Measurements from ENCODE around the gene NPTXR. TPM values are rescaled to one million over a fixed set of nuclear protein-coding genes. Genes with fewer than 3 reads are reported as not detected.
A peak's percentile ranks its signal among the peaks of the same experiment; 100 is the strongest.

The NPTXR gene
- polyA plus RNA-seq, 4 donors: 0.22 to 5.3 (median 2.2) TPM

DNA sequence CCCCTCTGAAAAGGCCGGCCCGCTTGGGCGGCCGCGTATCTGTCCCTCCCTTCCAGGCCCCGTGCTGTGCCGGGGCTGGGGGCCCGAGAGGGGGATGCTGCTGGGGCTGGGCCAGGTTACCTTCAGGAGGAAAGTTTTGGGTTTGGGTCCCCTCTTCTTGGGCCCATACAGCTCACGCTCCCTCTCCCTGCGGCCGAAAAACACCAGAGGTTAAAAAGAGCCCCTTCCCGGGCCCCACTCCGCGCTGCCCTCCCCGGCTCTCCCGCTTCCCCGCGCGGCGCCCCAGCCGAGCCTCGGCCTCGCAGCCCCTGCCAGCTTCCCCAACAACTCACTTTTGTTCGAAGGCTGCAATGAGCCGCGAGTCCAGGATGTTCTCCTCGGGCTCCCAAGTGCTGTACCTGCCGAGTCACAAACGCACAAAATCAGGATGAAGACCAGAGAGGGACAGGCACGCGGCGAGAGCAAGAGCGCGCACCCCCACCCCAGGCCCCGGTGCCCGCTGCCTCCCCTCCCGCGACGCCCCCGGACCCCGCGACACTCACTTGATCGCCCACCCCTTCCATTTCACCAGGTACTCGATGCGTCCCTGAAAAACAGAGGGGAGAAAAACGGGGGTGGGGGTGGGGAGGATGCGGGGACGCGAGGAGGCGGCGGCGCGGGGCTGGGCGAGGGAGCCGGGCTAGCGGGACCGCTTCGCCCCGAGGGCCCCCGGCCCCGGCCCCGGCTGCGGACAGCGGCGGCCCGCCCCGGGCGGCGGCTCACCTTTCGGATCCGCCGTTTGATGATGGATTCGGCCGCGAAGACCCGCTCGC lies 27.7 kb upstream of the NPTXR start:
- Histone ChIP-seq H3K27me3 (ENCODE audit: control insufficient read depth in 3 of 3, insufficient read depth in 3 of 3, low read length in 3 of 3) (peaks cover 0 to 3% (median 2%) of the 10 kb centered on the region in 3 donors), H3K36me3 (ENCODE audit: control insufficient read depth in 3 of 3, insufficient read depth in 2 of 3, low read depth in 1 of 3, low read length in 3 of 3) (peaks cover 0 to 37% (median 4%) of the 10 kb centered on the region in 3 donors), H3K4me1 (ENCODE audit: control insufficient read depth in 3 of 3, insufficient read depth in 2 of 3, low read depth in 1 of 3, low read length in 2 of 3) (peaks cover 0 to 26% (median 0%) of the 10 kb centered on the region in 3 donors), H3K9me3 (ENCODE audit: control insufficient read depth in 2 of 2, insufficient read depth in 1 of 2, low read depth in 1 of 2, low read length in 1 of 2) (no peaks in the 10 kb centered on the region), H3K27ac (ENCODE audit: low read depth in 1 of 3, low read length in 2 of 3) (peak overlapping the region; percentile 38 to 73 (median 68)), H3K4me3 (ENCODE audit: low read depth in 1 of 3, low read length in 3 of 3) (peak overlapping the region; percentile 62 to 64 (median 63))
- DNase-seq (peak in 1 of 2 donors; percentile 56), FAIRE-seq (no peak)
- WGBS, 3 donors: 1 to 2% (median 1%) methylated on average over 52 to 77 of the region's 77 CpGs

DNA sequence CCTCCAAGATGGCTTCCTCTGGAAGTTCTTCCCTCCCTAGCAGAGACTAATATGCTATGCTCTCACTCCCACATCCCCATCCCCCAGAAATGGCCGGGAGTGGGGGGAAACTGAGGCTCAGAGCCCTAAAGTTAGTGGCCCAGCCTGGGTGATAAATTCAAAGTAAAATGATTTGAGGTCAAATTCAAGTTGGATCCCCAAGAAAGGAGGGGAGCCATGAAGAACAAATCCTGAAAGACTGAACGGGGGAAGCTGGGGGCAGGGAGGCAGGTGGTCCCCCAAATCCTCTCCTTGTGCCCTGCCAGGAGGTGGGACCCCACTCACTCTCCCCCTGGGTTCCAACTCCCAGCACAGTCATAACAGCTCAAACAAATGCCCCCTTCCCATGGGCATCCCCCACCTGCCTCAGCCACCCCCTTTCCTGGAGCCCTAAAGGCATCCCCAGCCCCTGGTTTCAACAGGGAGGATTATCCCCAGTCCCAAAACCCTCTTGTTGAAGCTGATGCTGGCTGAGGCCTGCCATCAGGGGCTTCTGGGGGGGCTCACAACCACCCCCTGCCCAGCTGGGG lies 27.0 kb upstream of the NPTXR start:
- H3K27ac ChIP-seq (ENCODE audit: low read depth in 1 of 3, low read length in 2 of 3): peak overlapping the region in 2 of 3 donors; percentile 63 to 73
- FAIRE-seq (no peak), DNase-seq (peak in 1 of 2 donors; percentile 28)
- no peaks in the 10 kb centered on the region for H3K9me3 ChIP-seq (ENCODE audit: control insufficient read depth in 2 of 2, insufficient read depth in 1 of 2, low read depth in 1 of 2, low read length in 1 of 2)
- peaks cover 0 to 3% (median 2%) of the 10 kb centered on the region in 3 donors for H3K27me3 ChIP-seq (ENCODE audit: control insufficient read depth in 3 of 3, insufficient read depth in 3 of 3, low read length in 3 of 3)
- peaks cover 0 to 26% (median 0%) of the 10 kb centered on the region in 3 donors for H3K4me1 ChIP-seq (ENCODE audit: control insufficient read depth in 3 of 3, insufficient read depth in 2 of 3, low read depth in 1 of 3, low read length in 2 of 3)
- peak overlapping the region; percentile 62 to 64 (median 63) for H3K4me3 ChIP-seq (ENCODE audit: low read depth in 1 of 3, low read length in 3 of 3)
- H3K36me3 ChIP-seq (ENCODE audit: control insufficient read depth in 3 of 3, insufficient read depth in 2 of 3, low read depth in 1 of 3, low read length in 3 of 3): peaks cover 0 to 44% (median 7%) of the 10 kb centered on the region in 3 donors
- WGBS, 3 donors: 9 to 21% (median 21%) methylated on average over 2 of the region's 2 CpGs

DNA sequence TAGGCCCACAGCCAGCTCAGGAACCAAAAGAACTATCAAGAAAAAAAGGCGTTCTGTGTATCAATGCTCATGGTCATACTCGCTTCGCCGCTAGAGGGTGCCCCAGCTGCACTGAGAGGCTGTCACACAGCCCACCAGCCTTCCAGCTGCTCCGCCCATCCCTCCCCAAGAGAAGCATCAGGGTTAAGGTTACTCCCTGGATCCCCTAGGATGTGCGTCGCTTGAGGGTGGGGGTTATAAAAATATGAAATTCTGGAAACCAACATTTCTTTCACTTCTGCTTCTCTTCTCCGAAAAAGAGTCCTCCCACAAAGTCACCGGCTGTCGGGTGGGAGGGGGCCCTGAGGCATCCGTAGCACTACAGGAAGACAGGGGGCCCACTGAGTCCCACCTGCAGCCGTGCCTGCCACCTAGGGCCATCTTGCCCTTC lies 26.5 kb upstream of the NPTXR start:
- peak overlapping the region in 2 of 3 donors; percentile 29 to 63 for H3K27ac ChIP-seq (ENCODE audit: low read depth in 1 of 3, low read length in 2 of 3)
- H3K27me3 ChIP-seq (ENCODE audit: control insufficient read depth in 3 of 3, insufficient read depth in 3 of 3, low read length in 3 of 3): peaks cover 0 to 3% (median 2%) of the 10 kb centered on the region in 3 donors
- peaks cover 0 to 49% (median 7%) of the 10 kb centered on the region in 3 donors for H3K36me3 ChIP-seq (ENCODE audit: control insufficient read depth in 3 of 3, insufficient read depth in 2 of 3, low read depth in 1 of 3, low read length in 3 of 3)
- DNase-seq: peak; percentile 64 to 89
- H3K9me3 ChIP-seq (ENCODE audit: control insufficient read depth in 2 of 2, insufficient read depth in 1 of 2, low read depth in 1 of 2, low read length in 1 of 2): no peaks in the 10 kb centered on the region
- H3K4me1 ChIP-seq (ENCODE audit: control insufficient read depth in 3 of 3, insufficient read depth in 2 of 3, low read depth in 1 of 3, low read length in 2 of 3): peaks cover 0 to 26% (median 0%) of the 10 kb centered on the region in 3 donors
- 2 to 7% (median 3%) methylated on average over 12 of the region's 12 CpGs for WGBS, 3 donors
- peak overlapping the region in 1 of 3 donors; percentile 62 for H3K4me3 ChIP-seq (ENCODE audit: low read depth in 1 of 3, low read length in 3 of 3)
- no peak for FAIRE-seq

DNA sequence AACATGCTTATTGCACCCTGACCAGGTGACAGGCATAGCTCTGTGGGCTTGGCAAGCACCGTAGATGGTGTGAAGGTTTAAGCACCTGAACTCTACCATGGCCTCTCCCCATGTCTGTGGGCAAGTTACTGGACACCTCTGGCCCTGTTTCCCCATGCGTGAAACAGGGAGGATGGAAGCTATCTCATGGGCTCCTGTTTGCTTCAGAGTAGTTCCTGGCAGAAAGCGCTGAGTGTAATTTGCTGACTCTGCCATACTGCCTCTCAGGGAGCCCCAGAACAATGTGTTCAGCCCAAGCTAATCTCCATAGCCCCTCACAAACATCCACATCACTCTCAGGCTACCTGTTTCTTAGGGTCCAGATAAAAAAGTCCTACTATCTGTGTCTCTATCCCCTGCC lies 25.8 kb upstream of the NPTXR start:
- H3K27me3 ChIP-seq (ENCODE audit: control insufficient read depth in 3 of 3, insufficient read depth in 3 of 3, low read length in 3 of 3): peaks cover 0 to 3% (median 2%) of the 10 kb centered on the region in 3 donors
- H3K4me1 ChIP-seq (ENCODE audit: control insufficient read depth in 3 of 3, insufficient read depth in 2 of 3, low read depth in 1 of 3, low read length in 2 of 3): peaks cover 0 to 26% (median 0%) of the 10 kb centered on the region in 3 donors
- DNase-seq (no peak), FAIRE-seq (no peak)
- H3K36me3 ChIP-seq (ENCODE audit: control insufficient read depth in 3 of 3, insufficient read depth in 2 of 3, low read depth in 1 of 3, low read length in 3 of 3): peaks cover 0 to 56% (median 7%) of the 10 kb centered on the region in 3 donors
- H3K9me3 ChIP-seq (ENCODE audit: control insufficient read depth in 2 of 2, insufficient read depth in 1 of 2, low read depth in 1 of 2, low read length in 1 of 2): no peaks in the 10 kb centered on the region
- no peak overlapping the region for H3K27ac ChIP-seq (ENCODE audit: low read depth in 1 of 3, low read length in 2 of 3)
- WGBS, 3 donors: 74 to 94% (median 86%) methylated on average over 3 of the region's 3 CpGs
- H3K4me3 ChIP-seq (ENCODE audit: low read depth in 1 of 3, low read length in 3 of 3): no peak overlapping the region

DNA sequence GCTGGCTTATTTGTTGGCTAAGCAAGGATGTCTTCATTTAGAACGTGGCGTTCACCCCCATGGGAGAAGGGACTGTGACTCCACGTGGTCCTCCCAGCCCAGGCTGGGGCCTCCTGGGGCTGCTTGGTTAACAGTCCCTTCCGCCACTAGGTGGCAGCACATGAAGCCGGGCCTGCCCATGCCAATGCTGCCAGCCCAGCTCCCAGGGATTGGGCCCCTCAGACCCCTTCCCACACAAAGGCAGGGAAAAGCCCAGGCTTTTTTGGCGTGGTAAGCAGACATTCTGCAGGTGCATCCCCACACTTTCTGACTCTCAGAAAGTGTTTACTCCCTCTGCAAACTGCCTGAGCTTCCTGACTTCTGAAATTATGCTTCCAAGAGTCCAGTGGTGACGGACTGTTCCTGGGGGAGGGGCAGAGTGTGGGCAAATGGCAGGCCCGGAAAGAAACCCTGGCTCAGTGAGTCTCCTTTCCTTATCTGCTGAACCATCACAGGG lies 25.1 kb upstream of the NPTXR start:
- DNase-seq (peak; percentile 69 to 85), FAIRE-seq (no peak)
- peaks cover 0 to 26% (median 3%) of the 10 kb centered on the region in 3 donors for H3K4me1 ChIP-seq (ENCODE audit: control insufficient read depth in 3 of 3, insufficient read depth in 2 of 3, low read depth in 1 of 3, low read length in 2 of 3)
- H3K27me3 ChIP-seq (ENCODE audit: control insufficient read depth in 3 of 3, insufficient read depth in 3 of 3, low read length in 3 of 3): peaks cover 0 to 3% (median 2%) of the 10 kb centered on the region in 3 donors
- H3K36me3 ChIP-seq (ENCODE audit: control insufficient read depth in 3 of 3, insufficient read depth in 2 of 3, low read depth in 1 of 3, low read length in 3 of 3): peaks cover 0 to 61% (median 7%) of the 10 kb centered on the region in 3 donors
- H3K4me3 ChIP-seq (ENCODE audit: low read depth in 1 of 3, low read length in 3 of 3): no peak overlapping the region
- WGBS, 3 donors: 7 to 14% (median 12%) methylated on average over 8 of the region's 8 CpGs
- H3K27ac ChIP-seq (ENCODE audit: low read depth in 1 of 3, low read length in 2 of 3): no peak overlapping the region
- no peaks in the 10 kb centered on the region for H3K9me3 ChIP-seq (ENCODE audit: control insufficient read depth in 2 of 2, insufficient read depth in 1 of 2, low read depth in 1 of 2, low read length in 1 of 2)

DNA sequence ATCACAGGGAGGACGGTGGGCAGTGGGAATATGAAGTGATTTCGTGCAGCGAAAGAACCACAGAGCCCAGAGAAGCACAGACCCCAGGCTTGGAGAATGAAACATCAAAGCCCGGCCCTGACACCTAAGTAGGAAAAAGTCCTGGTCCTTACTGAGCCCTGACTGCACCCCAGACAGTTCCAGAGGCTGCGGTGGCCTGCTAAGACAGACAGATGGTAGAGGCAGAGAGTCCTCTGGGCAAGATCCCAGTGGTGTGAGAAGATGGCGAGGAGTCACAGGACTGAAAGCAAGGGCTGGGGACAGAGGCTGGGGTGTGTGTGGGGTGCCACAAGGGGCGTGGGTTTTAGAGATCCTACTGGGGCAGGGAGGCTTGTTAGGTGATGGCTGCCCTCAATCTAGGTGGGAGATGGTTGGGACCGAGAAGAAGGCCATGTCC lies 24.5 kb upstream of the NPTXR start:
- no peak for DNase-seq
- H3K27me3 ChIP-seq (ENCODE audit: control insufficient read depth in 3 of 3, insufficient read depth in 3 of 3, low read length in 3 of 3): peaks cover 0 to 3% (median 0%) of the 10 kb centered on the region in 3 donors
- peaks cover 0 to 67% (median 7%) of the 10 kb centered on the region in 3 donors for H3K36me3 ChIP-seq (ENCODE audit: control insufficient read depth in 3 of 3, insufficient read depth in 2 of 3, low read depth in 1 of 3, low read length in 3 of 3)
- no peak for FAIRE-seq
- peaks cover 0 to 24% (median 3%) of the 10 kb centered on the region in 3 donors for H3K4me1 ChIP-seq (ENCODE audit: control insufficient read depth in 3 of 3, insufficient read depth in 2 of 3, low read depth in 1 of 3, low read length in 2 of 3)
- H3K4me3 ChIP-seq (ENCODE audit: low read depth in 1 of 3, low read length in 3 of 3): no peak overlapping the region
- H3K9me3 ChIP-seq (ENCODE audit: control insufficient read depth in 2 of 2, insufficient read depth in 1 of 2, low read depth in 1 of 2, low read length in 1 of 2): no peaks in the 10 kb centered on the region
- no peak overlapping the region for H3K27ac ChIP-seq (ENCODE audit: low read depth in 1 of 3, low read length in 2 of 3)
- WGBS, 3 donors: 85 to 92% (median 90%) methylated on average over 8 of the region's 8 CpGs

DNA sequence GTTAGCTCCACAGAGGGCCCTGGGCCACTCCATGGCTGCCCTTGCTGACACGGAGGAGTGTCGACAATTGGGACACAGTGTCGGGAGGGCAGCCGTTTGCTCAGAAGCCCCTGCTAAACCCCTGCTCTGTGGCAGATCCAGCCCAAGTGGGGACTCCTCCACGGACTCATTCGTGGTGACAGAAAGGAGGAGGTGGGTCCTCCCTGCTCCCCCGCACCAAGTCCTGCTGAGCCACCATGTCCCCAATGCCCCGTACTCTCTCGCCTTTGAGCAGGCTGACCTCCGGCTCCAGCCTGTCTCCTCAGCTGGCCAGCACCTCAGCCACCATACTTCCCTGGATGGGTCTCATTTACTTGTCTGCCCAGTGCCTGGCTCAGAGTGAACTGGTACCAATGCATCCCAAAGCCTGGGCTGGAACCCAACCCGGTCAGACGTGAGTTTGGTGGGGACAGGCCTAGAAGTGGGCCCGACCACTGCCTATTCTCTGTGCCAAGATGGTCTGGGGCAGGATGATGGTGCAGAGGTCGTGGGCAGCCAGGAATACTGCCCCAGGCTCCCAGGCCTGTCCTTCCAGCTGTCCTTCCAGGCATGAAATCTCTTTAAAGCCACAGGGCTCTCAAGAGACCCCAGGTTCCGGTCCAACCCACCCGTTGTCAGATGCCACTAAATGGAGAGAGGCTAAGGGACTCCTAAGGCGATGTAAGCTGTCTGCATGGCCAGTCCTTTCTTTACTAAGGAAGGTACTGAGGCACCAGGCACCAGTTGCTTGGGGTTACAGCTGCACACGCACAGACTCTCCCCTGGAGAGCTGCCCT lies 23.9 kb upstream of the NPTXR start:
- WGBS, 3 donors: 90 to 93% (median 92%) methylated on average over 18 of the region's 18 CpGs

DNA sequence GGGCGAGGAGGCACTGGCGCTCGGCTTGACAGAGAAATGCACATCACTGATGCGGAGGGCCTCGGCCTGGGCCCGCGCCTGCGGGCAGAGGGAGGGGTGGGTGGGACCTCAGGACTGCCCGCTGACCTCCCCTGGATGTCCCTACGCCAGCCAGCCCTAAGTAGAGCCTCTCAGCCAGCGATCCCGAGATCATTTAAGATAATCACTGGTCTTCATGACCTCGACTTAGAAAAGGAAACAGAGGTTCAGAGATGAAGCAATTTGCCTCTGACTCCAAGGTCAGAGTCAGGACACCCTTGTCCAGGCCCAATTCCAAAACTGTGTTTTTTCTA lies 23.3 kb upstream of the NPTXR start:
- FAIRE-seq (no peak), DNase-seq (no peak)
- H3K27ac ChIP-seq (ENCODE audit: low read depth in 1 of 3, low read length in 2 of 3): no peak overlapping the region
- WGBS, 3 donors: 86 to 89% (median 87%) methylated on average over 10 to 13 of the region's 13 CpGs
- H3K36me3 ChIP-seq (ENCODE audit: control insufficient read depth in 3 of 3, insufficient read depth in 2 of 3, low read depth in 1 of 3, low read length in 3 of 3): peaks cover 0 to 71% (median 7%) of the 10 kb centered on the region in 3 donors
- H3K4me3 ChIP-seq (ENCODE audit: low read depth in 1 of 3, low read length in 3 of 3): no peak overlapping the region
- no peaks in the 10 kb centered on the region for H3K9me3 ChIP-seq (ENCODE audit: control insufficient read depth in 2 of 2, insufficient read depth in 1 of 2, low read depth in 1 of 2, low read length in 1 of 2)
- peaks cover 0 to 23% (median 3%) of the 10 kb centered on the region in 3 donors for H3K4me1 ChIP-seq (ENCODE audit: control insufficient read depth in 3 of 3, insufficient read depth in 2 of 3, low read depth in 1 of 3, low read length in 2 of 3)
- no peaks in the 10 kb centered on the region for H3K27me3 ChIP-seq (ENCODE audit: control insufficient read depth in 3 of 3, insufficient read depth in 3 of 3, low read length in 3 of 3)

More for the DNA sequence above, 23.9 kb upstream of the NPTXR start:
- peaks cover 0 to 23% (median 3%) of the 10 kb centered on the region in 3 donors for H3K4me1 ChIP-seq (ENCODE audit: control insufficient read depth in 3 of 3, insufficient read depth in 2 of 3, low read depth in 1 of 3, low read length in 2 of 3)
- no peak for DNase-seq
- H3K27ac ChIP-seq (ENCODE audit: low read depth in 1 of 3, low read length in 2 of 3): no peak overlapping the region
- FAIRE-seq: no peak
- H3K27me3 ChIP-seq (ENCODE audit: control insufficient read depth in 3 of 3, insufficient read depth in 3 of 3, low read length in 3 of 3): peaks cover 0 to 3% (median 0%) of the 10 kb centered on the region in 3 donors
- H3K4me3 ChIP-seq (ENCODE audit: low read depth in 1 of 3, low read length in 3 of 3): no peak overlapping the region
- H3K36me3 ChIP-seq (ENCODE audit: control insufficient read depth in 3 of 3, insufficient read depth in 2 of 3, low read depth in 1 of 3, low read length in 3 of 3): peaks cover 0 to 71% (median 7%) of the 10 kb centered on the region in 3 donors
- H3K9me3 ChIP-seq (ENCODE audit: control insufficient read depth in 2 of 2, insufficient read depth in 1 of 2, low read depth in 1 of 2, low read length in 1 of 2): no peaks in the 10 kb centered on the region

All from small intestine (tissue), 7 donors.